ENCODE data around the gene DNAJA3.

GRCh38 chr16:4408323-4408690 lies 17.4 kb upstream of the DNAJA3 start:
- TF ChIP-seq POLR2A (IDR thresholded peaks at IDR 0.05; ENCODE audit: borderline replicate concordance, extremely low read depth, insufficient read depth, insufficient read length) (no peak), POLR2AphosphoS5 (IDR thresholded peaks at IDR 0.05; ENCODE audit: low read depth, low read length) (no peak), SIN3A (IDR thresholded peaks at IDR 0.05; ENCODE audit: low read depth) (no peak)
